HepG2 (cell line): Measurements from ENCODE around the gene AK4. TPM values are rescaled to one million over a fixed set of nuclear protein-coding genes. Genes with fewer than 3 reads are reported as not detected.

Experiments used
- ATAC-seq: fragments of 200-7000 bp; cut with Tn5 transposase; 3 replicates; pipeline ENCODE4 v1.9.1; 2020; ENCODE audit warnings: mild to moderate bottlenecking, moderate library complexity
- BruUV-seq: library from RNA; stranded (reverse); fragments of 400-500 nt; replicated peaks from 2 replicates; lab custom pipeline; 2021; lab: Mats Ljungman, UMichigan
- CTCF ChIA-PET: fragments of 300-600 bp; formaldehyde crosslinking; extraction: SDS; loops from one replicate; lab custom pipeline; 2021; ENCODE audit warnings: low total read pairs, inconsistent platforms, low intra/inter-chr PET ratio; lab: Yijun Ruan, JAX
- POLR2A ChIA-PET: fragments of 350-600 bp; sonication (Branson Sonifier 250); formaldehyde crosslinking; loops from one replicate; lab custom pipeline; 2020; ENCODE audit warnings: antibody characterized with exemption, inconsistent platforms; lab: Yijun Ruan, JAX
- DNase-seq: peaks from one replicate; pipeline ENCODE4 v3.0.0-alpha.2; 2015; ENCODE audit warnings: low spot score
- FAIRE-seq: peaks from 3 replicates; lab custom pipeline; 2011; peaks lifted over from hg19 to GRCh38; lab: Jason Lieb, UNC
- H2AFZ ChIP-seq: one replicate; pipeline ENCODE4 v1.6.1; 2011; ENCODE audit warnings: low read length, inconsistent platforms
- H3K27ac ChIP-seq: fragments of 300-600 bp; 3 replicates; pipeline ENCODE4 v1.8.0; 2011; ENCODE audit warnings: mixed run types, mild to moderate bottlenecking, mixed read lengths, low read length, inconsistent platforms; ENCODE audit not compliant: insufficient read depth; ENCODE audit errors: extremely low read length
- H3K27me3 ChIP-seq, 2 experiments: fragments of 200-600 bp in 1 of 2; 2 replicates in 1 of 2; 3 replicates in 1 of 2; pipeline versions ENCODE4 v1.6.0 to v1.8.0; 2011; ENCODE audit warnings: low read length in 2 of 2, mild to moderate bottlenecking in 2 of 2, moderate library complexity in 2 of 2, inconsistent platforms in 1 of 2; ENCODE audit not compliant: insufficient read depth in 2 of 2, control insufficient read depth in 1 of 2
- H3K36me3 ChIP-seq, 2 experiments: fragments of 200-600 bp in 1 of 2; replicated peaks in 1 of 2; 2 replicates in 1 of 2; 3 replicates in 1 of 2; pipeline versions ENCODE4 v1.5.1 to v1.8.0; 2011; ENCODE audit warnings: low read length in 2 of 2, inconsistent platforms in 1 of 2; ENCODE audit not compliant: insufficient read depth in 2 of 2, control insufficient read depth in 1 of 2
- H3K4me1 ChIP-seq: 2 replicates; pipeline ENCODE4 v1.5.1; 2012; ENCODE audit warnings: low read length, inconsistent platforms; ENCODE audit not compliant: insufficient read depth
- H3K4me2 ChIP-seq: 2 replicates; pipeline ENCODE4 v1.6.0; 2011; ENCODE audit warnings: low read depth, low read length, inconsistent platforms
- H3K4me3 ChIP-seq, 3 experiments: fragments of 200-600 bp in 1 of 3; sonication (generic), shearing (Covaris generic) in 1 of 3; replicated peaks in 1 of 3; 2 replicates each; pipeline ENCODE4 v1.5.1; 2011 to 2016; ENCODE audit warnings: low read length in 3 of 3, inconsistent platforms in 2 of 3, low read depth in 2 of 3, mild to moderate bottlenecking in 2 of 3, control low read depth in 1 of 3, mixed read lengths in 1 of 3; ENCODE audit not compliant: insufficient read depth in 1 of 3
- H3K79me2 ChIP-seq: one replicate; pipeline ENCODE4 v1.6.1; 2011; ENCODE audit warnings: low read length, inconsistent platforms; ENCODE audit not compliant: insufficient read depth
- H3K9ac ChIP-seq: 2 replicates; pipeline ENCODE4 v1.6.0; 2011; ENCODE audit warnings: mild to moderate bottlenecking, low read depth, low read length, inconsistent platforms; ENCODE audit not compliant: insufficient read depth
- H3K9me3 ChIP-seq: 2 replicates; pipeline ENCODE4 v1.5.1; 2012; ENCODE audit warnings: mild to moderate bottlenecking, low read length
- H4K20me1 ChIP-seq: 2 replicates; pipeline ENCODE4 v1.6.0; 2011; ENCODE audit warnings: inconsistent platforms, mild to moderate bottlenecking, low read length, moderate library complexity; ENCODE audit not compliant: insufficient read depth
- AKAP8 ChIP-seq: sonication (generic); formaldehyde crosslinking; IDR thresholded peaks from 2 replicates; pipeline ENCODE4 v1.5.1; 2020; ENCODE audit warnings: mild to moderate bottlenecking, missing genetic modification reagents
- ATRX ChIP-seq: sonication (generic); formaldehyde crosslinking; IDR thresholded peaks from 2 replicates; pipeline ENCODE4 v1.4.0; 2020; ENCODE audit warnings: missing genetic modification reagents, borderline replicate concordance
- BATF2 ChIP-seq: sonication (generic); formaldehyde crosslinking; IDR thresholded peaks from 2 replicates; pipeline ENCODE4 v1.8.0; 2022; ENCODE audit warnings: mild to moderate bottlenecking, missing genetic modification reagents, moderate library complexity
- PCBP1 ChIP-seq: fragments of 200-400 bp; formaldehyde crosslinking; IDR thresholded peaks from 2 replicates; pipeline ENCODE4 v1.6.1; 2017; ENCODE audit warnings: mild to moderate bottlenecking, low read depth, low read length, borderline replicate concordance
- PCBP2 ChIP-seq: fragments of 200-400 bp; formaldehyde crosslinking; optimal IDR thresholded peaks from 2 replicates; pipeline ENCODE3; 2018; ENCODE audit warnings: low read length, low read depth; ENCODE audit not compliant: poor library complexity, severe bottlenecking
- PREB ChIP-seq: sonication (generic); formaldehyde crosslinking; IDR thresholded peaks from 2 replicates; pipeline ENCODE4 v1.4.0; 2020; ENCODE audit warnings: missing genetic modification reagents
- YEATS2 ChIP-seq: sonication (generic); formaldehyde crosslinking; IDR thresholded peaks from 2 replicates; pipeline ENCODE4 v1.4.0; 2020; ENCODE audit warnings: missing genetic modification reagents, borderline replicate concordance
- YEATS4 ChIP-seq: sonication (generic); formaldehyde crosslinking; IDR thresholded peaks from 2 replicates; pipeline ENCODE4 v1.4.0; 2020; ENCODE audit warnings: missing genetic modification reagents, borderline replicate concordance
- ZBTB38 ChIP-seq: sonication (generic); formaldehyde crosslinking; IDR thresholded peaks from 2 replicates; pipeline ENCODE4 v1.5.1; 2020; ENCODE audit warnings: mild to moderate bottlenecking, missing genetic modification reagents
- ZBTB8A ChIP-seq: sonication (generic); formaldehyde crosslinking; IDR thresholded peaks from 2 replicates; pipeline ENCODE4 v1.4.0; 2020; ENCODE audit warnings: mild to moderate bottlenecking, low read depth, missing genetic modification reagents, borderline replicate concordance
- ZNF615 ChIP-seq: sonication (generic); formaldehyde crosslinking; IDR thresholded peaks from 2 replicates; pipeline ENCODE4 v1.5.0; 2020; ENCODE audit warnings: mild to moderate bottlenecking, missing genetic modification reagents, borderline replicate concordance
- ZZZ3 ChIP-seq: sonication (generic); formaldehyde crosslinking; IDR thresholded peaks from 2 replicates; pipeline ENCODE4 v1.4.0; 2020; ENCODE audit warnings: missing genetic modification reagents, mild to moderate bottlenecking, borderline replicate concordance
- WGBS: methylation state at CpG from one replicate; pipeline ENCODE4 v1.1.6; 2017; ENCODE audit warnings: low lambda C conversion rate; 5-methylcytosine and 5-hydroxymethylcytosine counted together
- in situ Hi-C: cut with HindIII; loops from 2 replicates; pipeline ENCODE4 v1.10.0; 2017; ENCODE audit warnings: low pct_unique_long_range_greater_than_20kb; ENCODE audit not compliant: extremely low pct_ligation_motif_present
- intact Hi-C: fragments of 100-400 bp; cut with micrococcal nuclease; formaldehyde crosslinking; loops from one replicate; pipeline ENCODE4 v1.10.0; 2022; ENCODE audit not compliant: unreplicated experiment
- polyA plus RNA-seq, 8 experiments: library from polyadenylated mRNA; depleted of rRNA in 3 of 8; stranded (reverse) in 7 of 8; unstranded in 1 of 8; fragments of >200 nt; fragmentation: Illumina TruSeq in 4 of 8; extraction: Trizol in 4 of 8; gene quantifications; 2 replicates each; pipeline versions ENCODE4 v1.2.1 to v1.2.3, GENCODE V29; 2011 to 2016; ENCODE audit warnings: low read depth in 4 of 8, missing spikeins in 1 of 8, mixed read lengths in 1 of 8; ENCODE audit not compliant: insufficient read depth in 1 of 8
- total RNA-seq, 5 experiments: library from RNA; depleted of rRNA; stranded (reverse); fragments of >200 nt; fragmentation: Illumina TruSeq; extraction: Trizol; gene quantifications; 2 replicates each; pipeline ENCODE4 v1.2.3, GENCODE V29; 2016; ENCODE audit warnings: low read depth in 1 of 5
- TF ChIP-seq, protein P1 (sequence below): sonication (generic); formaldehyde crosslinking; IDR thresholded peaks from 2 replicates; pipeline ENCODE4 v1.4.0; 2020; ENCODE audit warnings: missing genetic modification reagents, borderline replicate concordance

The AK4 gene
- total and polyA plus RNA-seq, 2 of the 13 experiments (the other 11 are each of a cell fraction or from before 2014, with no cell fraction given): 110 to 160 TPM

DNA sequence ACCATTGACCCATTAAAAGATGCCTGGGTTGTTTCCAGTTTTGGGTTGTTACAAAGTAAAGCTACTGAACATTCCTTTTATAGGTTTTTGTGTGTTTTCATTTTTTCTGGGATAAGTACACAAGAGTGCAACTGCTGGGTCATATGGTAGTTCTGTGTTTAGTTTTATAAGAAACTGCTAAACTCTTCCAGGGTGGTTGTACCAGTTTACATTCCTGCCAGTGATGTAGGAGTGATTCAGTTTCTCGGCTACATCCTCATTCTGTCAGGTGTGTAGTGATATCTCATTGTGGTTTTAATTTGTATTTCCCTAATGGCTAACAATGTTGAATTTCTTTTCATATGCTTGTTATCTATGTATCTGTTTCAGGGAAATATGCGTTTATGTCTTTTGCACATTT is 102.8 kb downstream of the AK4 start:
- H3K4me1 ChIP-seq: peaks cover 20% of the 10 kb centered on the region
- H4K20me1 ChIP-seq: no peaks in the 10 kb centered on the region
- no peaks in the 10 kb centered on the region for H3K36me3 ChIP-seq
- intact Hi-C loops (loop anchor here (5.0 kb wide), 1 partner anchor 171 kb away; the partner anchor contains the start of genes LEPR and LEPROT), in situ Hi-C loops (loop anchor here (10.0 kb wide), 1 partner anchor 164 kb away; no protein-coding TSS in a partner anchor)
- FAIRE-seq (no peak), ATAC-seq (no peak), DNase-seq (no peak)
- 70% methylated on average over 2 of the region's 2 CpGs for whole genome bisulfite sequencing
- no peak for TF ChIP-seq YEATS4
- TF ChIP-seq ZBTB38 (CRISPR knock-in tag): no peak
- TF ChIP-seq PCBP1: no peak
- no peak for TF ChIP-seq YEATS2 (CRISPR knock-in tag)
- TF ChIP-seq ZZZ3 (CRISPR knock-in tag): no peak
- TF ChIP-seq PREB: no peak
- TF ChIP-seq, protein P1, sequence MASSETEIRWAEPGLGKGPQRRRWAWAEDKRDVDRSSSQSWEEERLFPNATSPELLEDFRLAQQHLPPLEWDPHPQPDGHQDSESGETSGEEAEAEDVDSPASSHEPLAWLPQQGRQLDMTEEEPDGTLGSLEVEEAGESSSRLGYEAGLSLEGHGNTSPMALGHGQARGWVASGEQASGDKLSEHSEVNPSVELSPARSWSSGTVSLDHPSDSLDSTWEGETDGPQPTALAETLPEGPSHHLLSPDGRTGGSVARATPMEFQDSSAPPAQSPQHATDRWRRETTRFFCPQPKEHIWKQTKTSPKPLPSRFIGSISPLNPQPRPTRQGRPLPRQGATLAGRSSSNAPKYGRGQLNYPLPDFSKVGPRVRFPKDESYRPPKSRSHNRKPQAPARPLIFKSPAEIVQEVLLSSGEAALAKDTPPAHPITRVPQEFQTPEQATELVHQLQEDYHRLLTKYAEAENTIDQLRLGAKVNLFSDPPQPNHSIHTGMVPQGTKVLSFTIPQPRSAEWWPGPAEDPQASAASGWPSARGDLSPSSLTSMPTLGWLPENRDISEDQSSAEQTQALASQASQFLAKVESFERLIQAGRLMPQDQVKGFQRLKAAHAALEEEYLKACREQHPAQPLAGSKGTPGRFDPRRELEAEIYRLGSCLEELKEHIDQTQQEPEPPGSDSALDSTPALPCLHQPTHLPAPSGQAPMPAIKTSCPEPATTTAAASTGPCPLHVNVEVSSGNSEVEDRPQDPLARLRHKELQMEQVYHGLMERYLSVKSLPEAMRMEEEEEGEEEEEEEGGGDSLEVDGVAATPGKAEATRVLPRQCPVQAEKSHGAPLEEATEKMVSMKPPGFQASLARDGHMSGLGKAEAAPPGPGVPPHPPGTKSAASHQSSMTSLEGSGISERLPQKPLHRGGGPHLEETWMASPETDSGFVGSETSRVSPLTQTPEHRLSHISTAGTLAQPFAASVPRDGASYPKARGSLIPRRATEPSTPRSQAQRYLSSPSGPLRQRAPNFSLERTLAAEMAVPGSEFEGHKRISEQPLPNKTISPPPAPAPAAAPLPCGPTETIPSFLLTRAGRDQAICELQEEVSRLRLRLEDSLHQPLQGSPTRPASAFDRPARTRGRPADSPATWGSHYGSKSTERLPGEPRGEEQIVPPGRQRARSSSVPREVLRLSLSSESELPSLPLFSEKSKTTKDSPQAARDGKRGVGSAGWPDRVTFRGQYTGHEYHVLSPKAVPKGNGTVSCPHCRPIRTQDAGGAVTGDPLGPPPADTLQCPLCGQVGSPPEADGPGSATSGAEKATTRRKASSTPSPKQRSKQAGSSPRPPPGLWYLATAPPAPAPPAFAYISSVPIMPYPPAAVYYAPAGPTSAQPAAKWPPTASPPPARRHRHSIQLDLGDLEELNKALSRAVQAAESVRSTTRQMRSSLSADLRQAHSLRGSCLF (CRISPR knock-in tag): no peak
- TF ChIP-seq ZNF615: no peak
- TF ChIP-seq ZBTB8A (CRISPR knock-in tag): no peak
- no peak for TF ChIP-seq AKAP8 (CRISPR knock-in tag)
- no peak for TF ChIP-seq BATF2 (CRISPR knock-in tag)
- TF ChIP-seq ATRX (CRISPR knock-in tag): no peak
- no peak for TF ChIP-seq PCBP2
- CTCF ChIA-PET: no interaction called here
- no peak overlapping the region for H3K27ac ChIP-seq
- no peaks in the 10 kb centered on the region for H3K79me2 ChIP-seq
- POLR2A ChIA-PET: no interaction called here
- no peak overlapping the region for H3K9ac ChIP-seq
- no peak overlapping the region for H2AFZ ChIP-seq
- no TSS peak for BruUV-seq
- no peaks in the 10 kb centered on the region; a peak in 1 of 5 replicates for H3K27me3 ChIP-seq
- no peak overlapping the region for H3K4me3 ChIP-seq
- no peaks in the 10 kb centered on the region for H3K9me3 ChIP-seq
- no peak overlapping the region for H3K4me2 ChIP-seq
